ENCODE data around the gene ACSL3.

DNA sequence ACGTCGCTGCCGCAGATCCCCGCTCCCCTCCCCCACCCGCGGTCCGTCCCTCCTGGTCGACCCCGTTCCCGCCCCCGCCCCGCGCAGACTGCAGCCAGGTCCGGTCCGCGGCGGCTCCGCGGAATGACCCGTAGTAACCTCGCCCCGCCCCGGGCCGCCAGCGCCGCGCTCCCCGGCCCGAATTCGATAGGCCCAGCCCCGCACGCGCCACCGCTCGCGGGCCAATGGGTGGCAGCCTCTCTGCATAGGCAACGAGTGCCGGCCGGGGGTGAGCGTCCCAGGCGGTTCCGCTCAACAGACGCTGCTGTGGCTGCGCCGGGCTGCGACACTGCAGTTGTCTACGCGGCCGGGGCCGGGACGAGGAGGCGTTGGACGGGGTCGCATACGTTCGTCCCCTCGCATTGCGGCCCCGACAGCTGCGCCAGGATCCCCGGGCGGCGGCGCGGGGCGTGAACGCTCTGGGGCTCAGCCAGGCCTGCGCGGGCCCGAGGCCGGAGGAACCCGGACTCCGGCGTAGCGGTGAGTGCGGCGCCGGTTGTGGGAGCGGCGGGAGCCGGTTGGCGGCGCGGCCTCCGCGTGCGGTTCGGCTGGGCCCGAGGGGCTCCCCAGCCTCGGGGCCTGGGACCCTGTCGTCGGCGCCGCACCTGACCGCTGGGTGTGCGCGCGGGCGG is at the start of gene ACSL3:
- TF ChIP-seq, protein P1, sequence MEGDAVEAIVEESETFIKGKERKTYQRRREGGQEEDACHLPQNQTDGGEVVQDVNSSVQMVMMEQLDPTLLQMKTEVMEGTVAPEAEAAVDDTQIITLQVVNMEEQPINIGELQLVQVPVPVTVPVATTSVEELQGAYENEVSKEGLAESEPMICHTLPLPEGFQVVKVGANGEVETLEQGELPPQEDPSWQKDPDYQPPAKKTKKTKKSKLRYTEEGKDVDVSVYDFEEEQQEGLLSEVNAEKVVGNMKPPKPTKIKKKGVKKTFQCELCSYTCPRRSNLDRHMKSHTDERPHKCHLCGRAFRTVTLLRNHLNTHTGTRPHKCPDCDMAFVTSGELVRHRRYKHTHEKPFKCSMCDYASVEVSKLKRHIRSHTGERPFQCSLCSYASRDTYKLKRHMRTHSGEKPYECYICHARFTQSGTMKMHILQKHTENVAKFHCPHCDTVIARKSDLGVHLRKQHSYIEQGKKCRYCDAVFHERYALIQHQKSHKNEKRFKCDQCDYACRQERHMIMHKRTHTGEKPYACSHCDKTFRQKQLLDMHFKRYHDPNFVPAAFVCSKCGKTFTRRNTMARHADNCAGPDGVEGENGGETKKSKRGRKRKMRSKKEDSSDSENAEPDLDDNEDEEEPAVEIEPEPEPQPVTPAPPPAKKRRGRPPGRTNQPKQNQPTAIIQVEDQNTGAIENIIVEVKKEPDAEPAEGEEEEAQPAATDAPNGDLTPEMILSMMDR (IDR thresholded peaks at IDR 0.05 in 8 of 11, conservative IDR thresholded peaks at IDR 0.05 in 3 of 11), result peak in 4 of 11 experiments; percentile 24 to 40 (median 32)
- peak; percentile 90 to 96 (median 95) for TF ChIP-seq POLR2A (IDR thresholded peaks at IDR 0.05)

Data from spleen (tissue), 7 donors.